ENCODE measurements around the gene SSUH2.

- TF ChIP-seq, protein P1, sequence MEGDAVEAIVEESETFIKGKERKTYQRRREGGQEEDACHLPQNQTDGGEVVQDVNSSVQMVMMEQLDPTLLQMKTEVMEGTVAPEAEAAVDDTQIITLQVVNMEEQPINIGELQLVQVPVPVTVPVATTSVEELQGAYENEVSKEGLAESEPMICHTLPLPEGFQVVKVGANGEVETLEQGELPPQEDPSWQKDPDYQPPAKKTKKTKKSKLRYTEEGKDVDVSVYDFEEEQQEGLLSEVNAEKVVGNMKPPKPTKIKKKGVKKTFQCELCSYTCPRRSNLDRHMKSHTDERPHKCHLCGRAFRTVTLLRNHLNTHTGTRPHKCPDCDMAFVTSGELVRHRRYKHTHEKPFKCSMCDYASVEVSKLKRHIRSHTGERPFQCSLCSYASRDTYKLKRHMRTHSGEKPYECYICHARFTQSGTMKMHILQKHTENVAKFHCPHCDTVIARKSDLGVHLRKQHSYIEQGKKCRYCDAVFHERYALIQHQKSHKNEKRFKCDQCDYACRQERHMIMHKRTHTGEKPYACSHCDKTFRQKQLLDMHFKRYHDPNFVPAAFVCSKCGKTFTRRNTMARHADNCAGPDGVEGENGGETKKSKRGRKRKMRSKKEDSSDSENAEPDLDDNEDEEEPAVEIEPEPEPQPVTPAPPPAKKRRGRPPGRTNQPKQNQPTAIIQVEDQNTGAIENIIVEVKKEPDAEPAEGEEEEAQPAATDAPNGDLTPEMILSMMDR (IDR thresholded peaks at IDR 0.05) = no peak
- TF ChIP-seq POLR2A (IDR thresholded peaks at IDR 0.05; ENCODE audit: low read depth) (no peak), POLR2AphosphoS5 (IDR thresholded peaks at IDR 0.05) (no peak)
These were observed 25.1 kb downstream of the SSUH2 start for GRCh38 chr3:8619548-8619947.

All from esophagus muscularis mucosa (tissue), 3 donors.